RWPE2 (cell line): ENCODE results near the gene GDPD1.

Source experiments
- ATAC-seq: fragments of 200-7000 bp; cut with Tn5 transposase; 3 replicates; pipeline ENCODE4 v1.9.1; 2021; ENCODE audit warnings: low read depth
- DNase-seq: peaks from one replicate; pipeline ENCODE4 v3.0.0-alpha.2; 2020; ENCODE audit warnings: low spot score
- H3K27ac ChIP-seq: fragments of 450-650 bp; 2 replicates; pipeline ENCODE4 v1.5.1; 2017; ENCODE audit warnings: mild to moderate bottlenecking; ENCODE audit not compliant: poor library complexity, severe bottlenecking
- H3K27me3 ChIP-seq: fragments of 250-450 bp; sonication (Bioruptor Pico); 2 replicates; pipeline ENCODE4 v1.5.1; 2021; ENCODE audit warnings: mild to moderate bottlenecking, moderate library complexity; ENCODE audit not compliant: insufficient read depth, poor library complexity, severe bottlenecking
- H3K36me3 ChIP-seq: fragments of 250-450 bp; sonication (Bioruptor Pico); 2 replicates; pipeline ENCODE4 v1.5.1; 2020; ENCODE audit warnings: low read depth, mild to moderate bottlenecking, moderate library complexity
- H3K4me1 ChIP-seq: fragments of 250-450 bp; sonication (Bioruptor Pico); 2 replicates; pipeline ENCODE4 v1.5.1; 2021; ENCODE audit warnings: mild to moderate bottlenecking, moderate library complexity; ENCODE audit not compliant: insufficient read depth, poor library complexity, severe bottlenecking
- H3K4me3 ChIP-seq: fragments of 250-450 bp; sonication (Bioruptor Pico); 2 replicates; pipeline ENCODE4 v1.5.1; 2021; ENCODE audit warnings: mild to moderate bottlenecking, moderate library complexity; ENCODE audit not compliant: severe bottlenecking
- H3K9me3 ChIP-seq: fragments of 250-450 bp; sonication (Bioruptor Pico); 2 replicates; pipeline ENCODE4 v1.5.1; 2021; ENCODE audit warnings: mild to moderate bottlenecking, moderate library complexity; ENCODE audit not compliant: severe bottlenecking
- CTCF ChIP-seq: fragments of 450-650 bp; IDR thresholded peaks from one replicate; pipeline ENCODE4 v1.5.1; 2017; ENCODE audit warnings: mild to moderate bottlenecking, moderate library complexity; ENCODE audit not compliant: poor library complexity, severe bottlenecking

GDPD1 gene

GRCh38 chr17:59220328-59221158 is at the start of gene GDPD1:
GDPD1 (plus strand) TSS chr17:59220511; CDS start chr17:59220610, 99 bp downstream.
- peak within 1 kb of the TSS; percentile 56 for H3K4me3 ChIP-seq
- no peaks in the 10 kb centered on the region for H3K36me3 ChIP-seq
- peaks cover 13% of the 10 kb centered on the region for H3K4me1 ChIP-seq
- ATAC-seq (peak; percentile 95), DNase-seq (peak; percentile 94)
- H3K27me3 ChIP-seq, result no peaks in the 10 kb centered on the region
- H3K9me3 ChIP-seq, result no peaks in the 10 kb centered on the region
- TF ChIP-seq CTCF, result peak; percentile 87
- no peak within 1 kb of the TSS for H3K27ac ChIP-seq

GRCh38 chr17:59172436-59173004 is 47.8 kb upstream of the GDPD1 start:
- no peak overlapping the region for H3K4me3 ChIP-seq
- H3K27ac ChIP-seq, result no peak overlapping the region
- H3K9me3 ChIP-seq, result no peaks in the 10 kb centered on the region
- DNase-seq, result no peak
- H3K27me3 ChIP-seq, result no peaks in the 10 kb centered on the region
- H3K4me1 ChIP-seq, result peaks cover 5% of the 10 kb centered on the region
- H3K36me3 ChIP-seq, result peaks cover 72% of the 10 kb centered on the region
- TF ChIP-seq CTCF, result no peak
- no peak for ATAC-seq

GRCh38 chr17:59174671-59175070 is 45.6 kb upstream of the GDPD1 start:
- Histone ChIP-seq H3K9me3 (no peaks in the 10 kb centered on the region), H3K27me3 (no peaks in the 10 kb centered on the region), H3K36me3 (peaks cover 58% of the 10 kb centered on the region), H3K4me3 (no peak overlapping the region), H3K27ac (no peak overlapping the region), H3K4me1 (no peaks in the 10 kb centered on the region)
- no peak for TF ChIP-seq CTCF
- DNase-seq (no peak), ATAC-seq (no peak)

- TF ChIP-seq CTCF, result no peak
Measured at GRCh38 chr17:59175076-59175475, 45.2 kb upstream of the GDPD1 start.

More at GRCh38 chr17:59175076-59175475, 45.2 kb upstream of the GDPD1 start:
- peaks cover 54% of the 10 kb centered on the region for H3K36me3 ChIP-seq
- H3K9me3 ChIP-seq, result no peaks in the 10 kb centered on the region
- no peak overlapping the region for H3K4me3 ChIP-seq
- no peaks in the 10 kb centered on the region for H3K27me3 ChIP-seq
- H3K27ac ChIP-seq, result no peak overlapping the region
- no peak for ATAC-seq
- no peaks in the 10 kb centered on the region for H3K4me1 ChIP-seq
- DNase-seq, result no peak
